A549 (cell line): Measurements from ENCODE around the gene STAC.

Source experiments
- CTCF ChIP-seq: fragments of >200 bp; sonication (Bioruptor Twin); formaldehyde crosslinking; IDR thresholded peaks from 3 replicates; pipeline ENCODE4 v1.5.1; 2016
- EP300 ChIP-seq, 2 experiments: fragments of >200 bp; sonication (Bioruptor Twin); formaldehyde crosslinking; IDR thresholded peaks; 2 replicates in 1 of 2; 3 replicates in 1 of 2; pipeline ENCODE4 v1.6.1; 2016 to 2017
- MAX ChIP-seq: IDR thresholded peaks from 2 replicates; pipeline ENCODE4 v1.6.1; 2012
- NR3C1 ChIP-seq: fragments of >200 bp; sonication (Bioruptor Twin); formaldehyde crosslinking; IDR thresholded peaks from 3 replicates; pipeline ENCODE4 v1.6.1; 2017
- POLR2A ChIP-seq: IDR thresholded peaks from 2 replicates; pipeline ENCODE4 v1.6.1; 2012; ENCODE audit warnings: mild to moderate bottlenecking, low read length
- RFX5 ChIP-seq: fragments of 450-650 bp; IDR thresholded peaks from 2 replicates; pipeline ENCODE4 v1.7.1; 2014; ENCODE audit warnings: antibody characterized with exemption, mild to moderate bottlenecking, moderate library complexity
- TP53 ChIP-seq: fragments of 250-450 bp; sonication (Bioruptor Pico); IDR thresholded peaks from 2 replicates; pipeline ENCODE4 v1.5.0; 2021; ENCODE audit warnings: mild to moderate bottlenecking, moderate library complexity

DNA sequence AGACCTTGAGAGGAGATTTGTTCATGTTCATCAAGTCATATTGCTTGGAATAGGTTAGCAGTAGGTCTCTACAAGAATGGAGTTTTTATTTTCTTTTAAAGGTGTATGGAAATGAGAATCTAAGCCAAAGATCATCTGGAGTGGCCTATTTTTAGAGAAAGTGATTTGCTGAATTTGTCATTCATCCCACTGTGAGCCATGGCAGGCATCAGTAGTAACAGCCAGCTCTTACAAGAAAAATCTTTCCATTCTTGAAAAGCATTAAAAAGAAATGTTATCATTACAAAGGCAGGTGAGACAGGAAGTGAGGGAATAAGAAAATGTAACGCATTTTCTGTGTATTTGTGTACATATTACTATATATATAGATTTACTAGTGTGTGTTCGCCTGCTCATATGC, 29.6 kb downstream of the STAC start:
- TF ChIP-seq MAX (no peak), TP53 (CRISPR knock-in tag) (no peak), NR3C1 (no peak), CTCF (no peak), RFX5 (no peak), POLR2A (no peak), EP300 (IDR thresholded peaks at IDR 0.05) (no peak)
